GM12864 (cell line): ENCODE results near the gene FASLG.
"Not testable (repeated sequence)": the region's sequence is repeated elsewhere in the genome, so short reads cannot be mapped to it uniquely, and the experiment has no call there.

Experiments used
- DNase-seq: peaks from one replicate; pipeline ENCODE4 v3.0.0-alpha.2; 2011; ENCODE audit warnings: low read depth
- H3K4me3 ChIP-seq: 2 replicates; pipeline ENCODE4 v1.5.1; 2011; ENCODE audit warnings: mild to moderate bottlenecking, low read depth, low read length, control low read depth
- CTCF ChIP-seq: IDR thresholded peaks from 2 replicates; pipeline ENCODE4 v1.5.1; 2011; ENCODE audit warnings: low read depth, mild to moderate bottlenecking, moderate library complexity, low read length, control low read depth, inconsistent platforms; ENCODE audit errors: missing control alignments

The FASLG gene

GRCh38 chr1:172658871-172659453 lies at the start of gene FASLG:
Gene FASLG, plus strand, starts transcription at chr1:172659103. Its CDS starts 99 bp downstream, at chr1:172659202.
- no peak for DNase-seq
- no peak for TF ChIP-seq CTCF
- H3K4me3 ChIP-seq = no peak within 1 kb of the TSS

- no peak for TF ChIP-seq CTCF
- DNase-seq = no peak
- H3K4me3 ChIP-seq = no peak overlapping the region
Measured at GRCh38 chr1:172609528-172609927, 49.4 kb upstream of the FASLG start.

- TF ChIP-seq CTCF = no peak
- no peak overlapping the region for H3K4me3 ChIP-seq
- no peak for DNase-seq
Measured at GRCh38 chr1:172612478-172612877, 46.4 kb upstream of the FASLG start.

- H3K4me3 ChIP-seq = no peak overlapping the region
- TF ChIP-seq CTCF = no peak
- no peak for DNase-seq
Measured at GRCh38 chr1:172613294-172613693, 45.6 kb upstream of the FASLG start.

GRCh38 chr1:172616195-172616594 lies 42.7 kb upstream of the FASLG start:
- H3K4me3 ChIP-seq = no peak overlapping the region
- DNase-seq = no peak
- no peak for TF ChIP-seq CTCF

GRCh38 chr1:172616636-172617035 lies 42.3 kb upstream of the FASLG start:
- TF ChIP-seq CTCF = no peak
- no peak for DNase-seq
- H3K4me3 ChIP-seq = no peak overlapping the region

GRCh38 chr1:172620603-172621002 lies 38.3 kb upstream of the FASLG start:
- not testable (repeated sequence) for H3K4me3 ChIP-seq, DNase-seq
